CD4-positive, alpha-beta T cell treated with Interleukin-4 for 4 hours (primary cell): ENCODE results near the gene SRSF1.
"Not testable (repeated sequence)": the region's sequence is repeated elsewhere in the genome, so short reads cannot be mapped to it uniquely, and the experiment has no call there.

Experiments used
- DNase-seq: peaks from one replicate; pipeline ENCODE4 v3.0.0-alpha.2; 2020

Gene SRSF1

GRCh38 chr17:57988301-57989250, 18.5 kb downstream of the SRSF1 start:
- DNase-seq, result peak; percentile 59

- DNase-seq, result peak; percentile 71
Observed at GRCh38 chr17:57987581-57988300, 19.3 kb downstream of the SRSF1 start, which contains the start of gene VEZF1. Gene VEZF1 (minus strand): TSS chr17:57988254. CDS start chr17:57988111, 143 bp downstream.

GRCh38 chr17:57986841-57987580, 20.0 kb downstream of the SRSF1 start:
- DNase-seq, result peak; percentile 31

DNA sequence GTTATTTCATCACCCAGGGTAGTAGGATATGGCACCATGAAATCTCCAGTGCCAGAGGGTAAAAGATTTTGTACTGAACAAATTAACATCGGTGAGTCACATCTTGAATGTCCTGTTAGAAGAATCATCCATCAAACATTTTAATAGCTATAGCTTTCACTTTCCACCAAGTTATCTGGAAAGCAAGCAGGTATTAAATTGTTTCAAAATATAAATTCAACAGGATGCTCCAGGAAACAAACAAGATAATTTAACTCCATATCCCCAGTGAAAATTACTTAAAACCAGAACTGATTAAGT, 21.4 kb downstream of the SRSF1 start:
- peak; percentile 5 for DNase-seq

- DNase-seq, result no peak
Observed at GRCh38 chr17:57984936-57985674, 21.9 kb downstream of the SRSF1 start.

DNA sequence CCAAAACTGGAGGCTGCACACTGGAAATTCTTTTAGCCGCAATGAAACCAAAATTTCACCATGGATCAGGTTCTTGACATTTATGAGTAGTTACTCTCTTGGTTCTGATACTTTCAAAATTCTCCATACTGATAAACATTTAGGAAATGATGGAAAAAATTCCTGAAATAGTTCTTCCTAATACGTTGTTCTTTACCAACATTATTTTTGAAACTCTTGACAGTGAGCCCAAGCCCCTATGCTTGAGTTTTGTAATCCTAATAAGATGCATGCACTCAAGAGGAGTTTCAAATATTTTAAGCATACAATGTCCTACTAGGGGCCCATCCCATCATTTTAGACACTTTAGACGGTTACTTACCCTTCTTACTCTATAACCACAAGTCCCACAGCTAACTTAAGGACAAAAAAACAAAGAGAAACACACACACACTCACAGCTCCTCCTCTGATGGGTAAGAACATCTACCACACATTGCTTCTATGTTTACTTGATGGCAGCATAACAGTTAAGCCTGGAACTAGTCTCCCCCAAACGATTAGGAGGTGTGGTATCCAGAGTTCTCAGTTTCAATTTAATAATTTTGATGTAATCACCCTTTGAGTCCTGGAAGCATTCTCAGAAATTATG, 22.7 kb downstream of the SRSF1 start:
- peak; percentile 5 for DNase-seq

- DNase-seq, result no peak
Observed at GRCh38 chr17:57983446-57983845, 23.6 kb downstream of the SRSF1 start.

GRCh38 chr17:57982452-57983170, 24.4 kb downstream of the SRSF1 start:
- DNase-seq, result peak; percentile 51

GRCh38 chr17:57980522-57980921, 26.5 kb downstream of the SRSF1 start:
- DNase-seq, result no peak

DNA sequence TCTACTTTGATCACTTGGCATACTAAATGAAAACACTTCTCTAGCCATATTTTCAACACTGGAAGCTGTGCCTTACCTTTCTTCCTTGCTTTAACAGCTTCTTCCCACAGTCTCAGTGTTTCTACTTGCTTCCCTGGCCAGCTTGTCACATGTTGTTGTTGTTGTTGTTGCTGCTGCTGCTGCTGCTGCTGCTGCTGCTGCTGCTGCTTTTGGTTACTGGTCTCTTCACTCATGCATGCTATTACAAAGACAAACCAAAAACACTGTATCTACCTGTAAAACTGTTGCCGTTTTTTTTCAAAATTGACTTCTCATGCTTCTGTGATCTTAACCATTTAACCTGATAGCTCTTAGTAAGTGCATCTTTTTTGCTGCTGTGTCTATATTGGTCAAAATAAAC, 28.0 kb downstream of the SRSF1 start:
- DNase-seq, result no peak

GRCh38 chr17:57976594-57976993, 30.5 kb downstream of the SRSF1 start:
- DNase-seq, result no peak

DNA sequence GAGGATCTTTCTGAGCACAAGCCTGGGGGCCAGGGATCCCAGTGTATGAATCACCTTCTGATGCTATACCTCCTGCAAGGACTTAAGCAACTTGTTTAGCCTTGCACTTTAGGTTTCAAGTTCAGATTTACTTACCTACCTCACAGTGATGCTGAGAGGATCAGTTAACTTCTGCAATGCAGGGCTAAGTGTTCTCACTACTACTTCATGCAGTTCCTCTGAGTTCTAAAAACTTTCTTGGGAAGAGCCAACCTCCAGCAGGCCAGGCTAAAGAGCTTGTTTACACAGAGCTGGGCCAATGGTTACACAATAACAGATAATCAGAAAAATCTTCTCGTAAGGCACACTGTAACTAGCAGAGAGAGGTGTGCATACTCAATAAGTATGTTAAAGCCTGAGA, 32.0 kb downstream of the SRSF1 start:
- DNase-seq, result no peak

DNA sequence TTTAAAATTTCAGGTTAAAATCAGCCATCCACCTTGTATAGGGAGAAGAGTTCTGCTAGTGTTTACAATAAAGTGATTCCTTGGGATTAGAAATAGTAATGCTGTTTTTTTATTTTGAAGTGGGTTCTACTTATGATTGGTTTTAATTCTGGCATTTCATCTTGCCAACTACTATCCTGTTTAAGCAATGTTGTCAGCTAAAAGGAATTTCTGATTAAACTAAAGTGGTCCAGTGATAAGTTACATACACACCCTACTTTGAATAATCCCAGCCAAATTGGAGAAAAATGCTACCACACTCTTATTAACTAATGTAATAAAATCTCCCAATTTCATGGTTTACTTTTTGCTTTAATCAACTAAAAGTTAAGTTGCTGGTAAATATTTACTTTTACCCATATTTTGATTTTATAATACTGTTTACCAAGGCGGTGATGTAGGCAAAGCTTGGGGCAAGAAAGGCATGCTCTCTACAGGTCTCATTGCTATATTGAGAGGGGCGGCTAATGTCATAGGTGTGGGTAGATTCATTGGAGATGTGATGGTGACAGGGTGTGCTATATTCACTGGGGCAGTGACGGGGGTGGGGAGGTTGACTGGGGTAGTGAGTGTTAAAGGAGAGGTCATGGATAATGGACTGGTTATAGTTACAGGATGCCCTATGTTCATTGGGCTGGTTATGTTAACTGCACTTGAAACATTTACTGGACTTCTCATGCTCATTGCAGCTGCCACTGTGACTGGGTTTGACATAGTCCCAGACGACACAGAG, 32.8 kb downstream of the SRSF1 start:
- not testable (repeated sequence) for DNase-seq

- DNase-seq, result no peak
Observed at GRCh38 chr17:57972151-57972550, 34.9 kb downstream of the SRSF1 start.

DNA sequence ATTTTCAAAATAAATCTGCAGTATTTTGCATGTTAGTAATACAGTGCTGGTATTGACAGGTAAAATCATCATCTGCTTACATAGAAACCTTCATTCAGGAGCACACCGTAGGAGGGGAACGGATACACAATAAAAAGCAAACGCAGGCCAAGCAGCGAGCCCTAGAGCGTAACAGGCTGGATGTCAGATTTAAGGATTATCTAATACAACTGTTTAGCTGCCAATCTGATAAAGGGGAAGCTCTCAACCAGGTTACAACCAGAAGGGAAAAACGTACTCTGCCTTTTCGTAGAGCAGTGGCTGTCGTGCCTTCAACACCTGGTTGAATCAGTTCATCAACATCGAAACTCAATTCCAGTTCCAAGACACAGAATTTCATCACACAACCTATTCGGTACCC, 35.5 kb downstream of the SRSF1 start:
- DNase-seq, result no peak

- DNase-seq, result no peak
Observed at GRCh38 chr17:57970710-57971109, 36.3 kb downstream of the SRSF1 start.

GRCh38 chr17:57968456-57968855, 38.6 kb downstream of the SRSF1 start:
- DNase-seq, result no peak

GRCh38 chr17:57966875-57967274, 40.2 kb downstream of the SRSF1 start:
- DNase-seq, result no peak

- DNase-seq, result no peak
Observed at GRCh38 chr17:57966246-57966645, 40.8 kb downstream of the SRSF1 start.

DNA sequence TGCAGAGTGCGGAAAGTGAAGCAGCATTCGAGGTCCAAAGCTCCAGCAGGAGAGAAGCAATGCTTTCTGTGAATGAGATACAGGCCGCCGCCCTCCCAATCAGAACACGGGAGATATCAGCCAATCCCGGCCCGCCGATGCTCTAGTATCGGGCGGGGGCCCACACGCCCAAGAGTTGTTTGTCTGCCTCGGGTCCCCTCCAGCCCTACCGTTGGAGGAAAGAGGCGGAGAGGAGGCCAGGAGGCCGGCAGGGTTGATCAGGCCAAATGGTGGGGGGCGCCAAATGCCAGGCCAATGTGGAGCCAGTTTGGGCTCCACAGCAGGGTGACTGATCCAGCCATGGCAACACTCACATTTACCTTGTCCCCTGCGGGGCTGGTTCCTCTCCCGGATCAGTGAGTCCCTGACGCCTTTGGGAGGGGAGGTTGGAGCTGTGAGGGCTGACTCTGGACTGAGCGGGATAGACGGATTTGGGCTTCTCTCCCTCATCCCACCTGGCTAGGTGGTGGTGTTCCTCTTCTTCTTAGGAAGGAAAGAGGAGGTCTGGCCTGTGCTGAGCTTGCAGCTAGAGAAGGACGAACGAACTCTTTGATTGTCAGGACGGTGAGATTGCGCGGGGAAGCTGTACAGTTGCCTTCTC, 41.4 kb downstream of the SRSF1 start:
- DNase-seq, result no peak
